22Rv1 (cell line): ENCODE data around the gene GCSH.

ENCODE experiments used
- ZFX ChIP-seq: fragments of 450-650 bp; IDR thresholded peaks from 2 replicates; pipeline ENCODE4 v1.6.1; 2017; ENCODE audit warnings: antibody characterized with exemption, borderline replicate concordance
- TF ChIP-seq, protein P1 (sequence below): fragments of 450-650 bp; IDR thresholded peaks from 2 replicates; pipeline ENCODE4 v1.5.1; 2017; ENCODE audit warnings: mild to moderate bottlenecking

DNA sequence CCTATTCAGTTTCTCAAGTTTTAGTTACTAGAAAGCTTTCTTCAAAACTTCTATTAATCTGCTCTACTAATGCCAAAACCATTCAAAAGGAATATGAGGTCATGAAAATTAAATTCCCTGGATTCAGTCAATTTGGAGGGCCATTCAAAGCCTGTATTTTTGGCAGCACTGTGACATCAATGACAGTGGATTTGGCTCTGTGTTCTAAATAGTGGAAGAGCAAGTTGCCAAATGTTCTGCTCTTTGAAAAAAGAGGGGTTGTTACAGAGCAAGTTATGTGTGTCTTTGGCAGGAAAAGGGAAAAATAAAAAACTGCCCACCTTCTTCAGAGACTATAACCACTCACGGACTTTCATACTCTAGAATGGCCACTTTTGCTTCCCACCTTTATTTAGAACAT lies 16.0 kb downstream of the GCSH start:
- TF ChIP-seq, protein P1, sequence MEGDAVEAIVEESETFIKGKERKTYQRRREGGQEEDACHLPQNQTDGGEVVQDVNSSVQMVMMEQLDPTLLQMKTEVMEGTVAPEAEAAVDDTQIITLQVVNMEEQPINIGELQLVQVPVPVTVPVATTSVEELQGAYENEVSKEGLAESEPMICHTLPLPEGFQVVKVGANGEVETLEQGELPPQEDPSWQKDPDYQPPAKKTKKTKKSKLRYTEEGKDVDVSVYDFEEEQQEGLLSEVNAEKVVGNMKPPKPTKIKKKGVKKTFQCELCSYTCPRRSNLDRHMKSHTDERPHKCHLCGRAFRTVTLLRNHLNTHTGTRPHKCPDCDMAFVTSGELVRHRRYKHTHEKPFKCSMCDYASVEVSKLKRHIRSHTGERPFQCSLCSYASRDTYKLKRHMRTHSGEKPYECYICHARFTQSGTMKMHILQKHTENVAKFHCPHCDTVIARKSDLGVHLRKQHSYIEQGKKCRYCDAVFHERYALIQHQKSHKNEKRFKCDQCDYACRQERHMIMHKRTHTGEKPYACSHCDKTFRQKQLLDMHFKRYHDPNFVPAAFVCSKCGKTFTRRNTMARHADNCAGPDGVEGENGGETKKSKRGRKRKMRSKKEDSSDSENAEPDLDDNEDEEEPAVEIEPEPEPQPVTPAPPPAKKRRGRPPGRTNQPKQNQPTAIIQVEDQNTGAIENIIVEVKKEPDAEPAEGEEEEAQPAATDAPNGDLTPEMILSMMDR = no peak
- no peak for TF ChIP-seq ZFX
